IMR-90 (cell line): ENCODE data around the gene GAMT. TPM values are rescaled to one million over a fixed set of nuclear protein-coding genes. Genes with fewer than 3 reads are reported as not detected.

Experiments used
- ATAC-seq: fragments of 200-7000 bp; cut with Tn5 transposase; 2 replicates; pipeline ENCODE4 v1.9.1; 2020; ENCODE audit warnings: low read depth, mild to moderate bottlenecking, moderate library complexity
- BruUV-seq: library from RNA; stranded (reverse); fragments of 400-500 nt; replicated peaks from 2 replicates; lab custom pipeline; 2021; lab: Mats Ljungman, UMichigan
- CTCF ChIA-PET: fragments of 300-600 bp; formaldehyde crosslinking; extraction: SDS; loops from one replicate; lab custom pipeline; 2021; ENCODE audit warnings: antibody characterized with exemption; lab: Yijun Ruan, JAX
- POLR2A ChIA-PET: fragments of 300-600 bp; sonication (Branson Sonifier 250); formaldehyde crosslinking; loops from one replicate; lab custom pipeline; 2022; ENCODE audit warnings: antibody characterized with exemption; ENCODE audit not compliant: unreplicated experiment; lab: Charles Lee
- DNase-seq: peaks from one replicate; pipeline ENCODE4 v3.0.0; 2013
- H2AFZ ChIP-seq: replicated peaks from 2 replicates; pipeline ENCODE3; 2013; ENCODE audit warnings: low read length, mild to moderate bottlenecking; ENCODE audit not compliant: poor library complexity
- H2AK5ac ChIP-seq: 2 replicates; pipeline ENCODE4 v1.6.1; 2013; ENCODE audit warnings: low read depth, low read length, inconsistent platforms
- H2AK9ac ChIP-seq: replicated peaks from 2 replicates; pipeline ENCODE3; 2013; ENCODE audit warnings: mild to moderate bottlenecking, low read depth, low read length, moderate library complexity; ENCODE audit not compliant: poor library complexity
- H2BK120ac ChIP-seq: 2 replicates; pipeline ENCODE4 v1.6.1; 2013; ENCODE audit warnings: low read depth, low read length, inconsistent platforms
- H2BK15ac ChIP-seq: 3 replicates; pipeline ENCODE4 v1.6.1; 2013; ENCODE audit warnings: low read depth, low read length, inconsistent platforms
- H2BK20ac ChIP-seq: 2 replicates; pipeline ENCODE4 v1.6.1; 2013; ENCODE audit warnings: low read depth, mild to moderate bottlenecking, inconsistent platforms, low read length, moderate library complexity
- H2BK5ac ChIP-seq: 2 replicates; pipeline ENCODE4 v1.6.1; 2013; ENCODE audit warnings: mild to moderate bottlenecking, low read depth, low read length, inconsistent platforms; ENCODE audit not compliant: poor library complexity, severe bottlenecking
- H3K14ac ChIP-seq: replicated peaks from 2 replicates; pipeline ENCODE4 v1.6.1; 2013; ENCODE audit warnings: low read depth, low read length, inconsistent platforms
- H3K18ac ChIP-seq: 2 replicates; pipeline ENCODE4 v1.6.1; 2013; ENCODE audit warnings: low read depth, low read length, control low read depth
- H3K23ac ChIP-seq: 2 replicates; pipeline ENCODE4 v1.6.1; 2013; ENCODE audit warnings: low read depth, low read length, inconsistent platforms
- H3K27ac ChIP-seq: 2 replicates; pipeline ENCODE4 v1.5.1; 2013; ENCODE audit warnings: mild to moderate bottlenecking, control low read depth, low read length; ENCODE audit not compliant: insufficient read depth
- H3K27me3 ChIP-seq: 2 replicates; pipeline ENCODE4 v1.6.1; 2013; ENCODE audit warnings: low read length; ENCODE audit not compliant: control insufficient read depth, insufficient read depth
- H3K36me3 ChIP-seq: 2 replicates; pipeline ENCODE4 v1.6.1; 2013; ENCODE audit warnings: low read length, mixed read lengths; ENCODE audit not compliant: control insufficient read depth, insufficient read depth
- H3K4ac ChIP-seq: 2 replicates; pipeline ENCODE4 v1.6.1; 2013; ENCODE audit warnings: low read depth, low read length, inconsistent platforms
- H3K4me1 ChIP-seq: 2 replicates; pipeline ENCODE4 v1.6.1; 2013; ENCODE audit warnings: low read length, mixed read lengths; ENCODE audit not compliant: control insufficient read depth, insufficient read depth
- H3K4me2 ChIP-seq: 2 replicates; pipeline ENCODE4 v1.6.1; 2013; ENCODE audit warnings: low read depth, mild to moderate bottlenecking, control low read depth, low read length, moderate library complexity
- H3K4me3 ChIP-seq: 2 replicates; pipeline ENCODE4 v1.5.1; 2013; ENCODE audit warnings: low read depth, mild to moderate bottlenecking, control low read depth, low read length, moderate library complexity; ENCODE audit not compliant: insufficient read depth
- H3K56ac ChIP-seq: 2 replicates; pipeline ENCODE4 v1.6.1; 2013; ENCODE audit warnings: low read length, inconsistent platforms; ENCODE audit not compliant: insufficient read depth; ENCODE audit errors: extremely low read depth
- H3K79me1 ChIP-seq, 2 experiments: 2 replicates each; pipeline ENCODE4 v1.6.1; 2013; ENCODE audit warnings: low read length in 2 of 2, inconsistent platforms in 1 of 2, low read depth in 1 of 2
- H3K9ac ChIP-seq: 2 replicates; pipeline ENCODE4 v1.6.1; 2013; ENCODE audit warnings: low read depth, low read length, control low read depth
- H3K9me1 ChIP-seq: 2 replicates; pipeline ENCODE4 v1.6.1; 2013; ENCODE audit warnings: low read length, inconsistent platforms; ENCODE audit not compliant: insufficient read depth
- H3K9me3 ChIP-seq: 2 replicates; pipeline ENCODE4 v1.6.1; 2013; ENCODE audit warnings: low read length; ENCODE audit not compliant: control insufficient read depth, insufficient read depth
- H4K20me1 ChIP-seq: 2 replicates; pipeline ENCODE4 v1.6.1; 2013; ENCODE audit warnings: low read length, inconsistent platforms; ENCODE audit not compliant: insufficient read depth
- H4K5ac ChIP-seq: 2 replicates; pipeline ENCODE4 v1.6.1; 2013; ENCODE audit warnings: mild to moderate bottlenecking, low read depth, low read length, control low read depth
- H4K8ac ChIP-seq, 2 experiments: 2 replicates each; pipeline ENCODE4 v1.6.1; 2013; ENCODE audit warnings: low read depth in 2 of 2, low read length in 2 of 2, control low read depth in 1 of 2, inconsistent platforms in 1 of 2
- H4K91ac ChIP-seq: 2 replicates; pipeline ENCODE4 v1.6.1; 2013; ENCODE audit warnings: low read depth, low read length, inconsistent platforms; ENCODE audit not compliant: insufficient read depth
- CEBPB ChIP-seq: IDR thresholded peaks from 2 replicates; pipeline ENCODE4 v1.6.1; 2012; ENCODE audit warnings: low read depth, low read length, improper control_type of control experiment
- CHD1 ChIP-seq: IDR thresholded peaks from 2 replicates; pipeline ENCODE4 v1.6.1; 2012; ENCODE audit warnings: low read depth, low read length, improper control_type of control experiment
- MAZ ChIP-seq: IDR thresholded peaks from 2 replicates; pipeline ENCODE4 v1.6.1; 2012; ENCODE audit warnings: low read depth, mild to moderate bottlenecking, low read length, improper control_type of control experiment, moderate library complexity, borderline replicate concordance
- RAD21 ChIP-seq: IDR thresholded peaks from 2 replicates; pipeline ENCODE4 v1.6.1; 2012; ENCODE audit warnings: low read length, improper control_type of control experiment
- RCOR1 ChIP-seq: IDR thresholded peaks from 2 replicates; pipeline ENCODE4 v1.6.1; 2012; ENCODE audit warnings: mild to moderate bottlenecking, low read length, improper control_type of control experiment; ENCODE audit not compliant: insufficient replicate concordance
- RFX5 ChIP-seq: IDR thresholded peaks from 2 replicates; pipeline ENCODE4 v1.8.0; 2012; ENCODE audit warnings: low read depth, mild to moderate bottlenecking, low read length, moderate library complexity
- SMC3 ChIP-seq: fragments of 150-350 bp; IDR thresholded peaks from 2 replicates; pipeline ENCODE4 v1.6.1; 2016; ENCODE audit warnings: low read depth, mild to moderate bottlenecking, antibody characterized with exemption, low read length, moderate library complexity
- WGBS, 2 experiments: methylation state at CpG; one replicate each; pipeline versions ENCODE4 v1.1.5 to v1.1.7; 2013; ENCODE audit warnings: missing lambda C conversion rate in 2 of 2; ENCODE audit not compliant: insufficient read length in 1 of 2; ENCODE audit errors: extremely low coverage in 2 of 2; 5-methylcytosine and 5-hydroxymethylcytosine counted together
- dilution Hi-C: fragments of 300-500 bp; cut with HindIII; formaldehyde crosslinking; loops from one replicate; pipeline ENCODE4 v1.14.3; 2018; ENCODE audit warnings: low sequenced_read_pairs; ENCODE audit not compliant: unreplicated experiment
- in situ Hi-C: fragments of 300-500 bp; cut with MboI; formaldehyde crosslinking; loops from 3 replicates; pipeline ENCODE4 v1.14.3; 2019; ENCODE audit warnings: low sequenced_read_pairs, inconsistent platforms, mixed read lengths
- intact Hi-C: fragments of 100-400 bp; cut with micrococcal nuclease; formaldehyde crosslinking; loops from 2 replicates; pipeline ENCODE4 v1.10.0; 2022
- polyA plus RNA-seq, 3 experiments: library from polyadenylated mRNA; depleted of rRNA; stranded (reverse); fragments of >200 nt; gene quantifications; 2 replicates each; pipeline ENCODE4 v1.2.3, GENCODE V29; 2012; ENCODE audit warnings: low replicate concordance in 1 of 3
- total RNA-seq: library from RNA; depleted of rRNA; stranded (reverse); fragments of >200 nt; gene quantifications from 2 replicates; pipeline ENCODE4 v1.2.3, GENCODE V29; 2012

GAMT gene
- total and polyA plus RNA-seq, 2 of the 4 experiments (the other 2 are of a cell fraction): 22.8 to 51.8 TPM

GRCh38 chr19:1429750-1430149, 28.4 kb upstream of the GAMT start:
- Histone ChIP-seq H2AFZ (no peak overlapping the region), H3K36me3 (peaks cover 73% of the 10 kb centered on the region), H2BK15ac (no peak overlapping the region), H3K9me1 (0 out of 2 replicates have a peak, but pooled peaks cover 3% of the 10 kb centered on the region), H3K14ac (no peak overlapping the region), H2AK9ac (no peak overlapping the region), H3K27ac (no peak overlapping the region), H2BK120ac (no peak overlapping the region), H2BK5ac (no peak overlapping the region), H4K8ac (no peak overlapping the region), H3K79me1 (peaks cover 23 to 70% of the 10 kb centered on the region in 2 experiments), H3K56ac (no peak overlapping the region), H4K20me1 (peaks cover 30% of the 10 kb centered on the region), H3K4ac (no peak overlapping the region), H4K91ac (no peak overlapping the region), H2AK5ac (no peak overlapping the region), H3K23ac (no peak overlapping the region), H3K4me3 (no peak overlapping the region), H3K18ac (no peak overlapping the region), H3K4me1 (no peaks in the 10 kb centered on the region), H3K9me3 (no peaks in the 10 kb centered on the region), H3K9ac (no peak overlapping the region), H3K27me3 (no peaks in the 10 kb centered on the region), H4K5ac (no peak overlapping the region), H2BK20ac (no peak overlapping the region), H3K4me2 (no peak overlapping the region)
- intact Hi-C loops: no loop called here
- DNase-seq: no peak
- CTCF ChIA-PET: no interaction called here
- dilution Hi-C loops: no loop called here
- no TSS peak for BruUV-seq
- 81% methylated on average over 4 of the region's 14 CpGs; no CpG with 5 or more reads in 1 of the 2 experiments for WGBS, 2 experiments
- no peak for ATAC-seq
- TF ChIP-seq RCOR1: no peak
- TF ChIP-seq RFX5: no peak
- TF ChIP-seq CHD1: no peak
- no peak for TF ChIP-seq SMC3
- no peak for TF ChIP-seq RAD21
- no peak for TF ChIP-seq MAZ
- no peak for TF ChIP-seq CEBPB
- in situ Hi-C loops: no loop called here
- POLR2A ChIA-PET: no interaction called here
